ENCODE data around the gene PLCL1. TPM values are rescaled to one million over a fixed set of nuclear protein-coding genes. Genes with fewer than 3 reads are reported as not detected.

PLCL1 gene
- total RNA-seq, 1 donor from 2014 or later, result 78.6 TPM

Other genes starting within 250 kb of the PLCL1 start
- gene RFTN2, start 129.0 kb upstream of the PLCL1 start, total RNA-seq, result 5.6 TPM
- 7.2 TPM for gene MARS2, start 99.2 kb upstream of the PLCL1 start, total RNA-seq
- gene BOLL, start 19.3 kb upstream of the PLCL1 start, total RNA-seq, result not detected

All from left ventricle myocardium inferior (tissue), 1 donor.